Measurements from ENCODE around the gene UCN.
"Not testable (repeated sequence)": the region's sequence is repeated elsewhere in the genome, so short reads cannot be mapped to it uniquely, and the experiment has no call there.

UCN gene

DNA sequence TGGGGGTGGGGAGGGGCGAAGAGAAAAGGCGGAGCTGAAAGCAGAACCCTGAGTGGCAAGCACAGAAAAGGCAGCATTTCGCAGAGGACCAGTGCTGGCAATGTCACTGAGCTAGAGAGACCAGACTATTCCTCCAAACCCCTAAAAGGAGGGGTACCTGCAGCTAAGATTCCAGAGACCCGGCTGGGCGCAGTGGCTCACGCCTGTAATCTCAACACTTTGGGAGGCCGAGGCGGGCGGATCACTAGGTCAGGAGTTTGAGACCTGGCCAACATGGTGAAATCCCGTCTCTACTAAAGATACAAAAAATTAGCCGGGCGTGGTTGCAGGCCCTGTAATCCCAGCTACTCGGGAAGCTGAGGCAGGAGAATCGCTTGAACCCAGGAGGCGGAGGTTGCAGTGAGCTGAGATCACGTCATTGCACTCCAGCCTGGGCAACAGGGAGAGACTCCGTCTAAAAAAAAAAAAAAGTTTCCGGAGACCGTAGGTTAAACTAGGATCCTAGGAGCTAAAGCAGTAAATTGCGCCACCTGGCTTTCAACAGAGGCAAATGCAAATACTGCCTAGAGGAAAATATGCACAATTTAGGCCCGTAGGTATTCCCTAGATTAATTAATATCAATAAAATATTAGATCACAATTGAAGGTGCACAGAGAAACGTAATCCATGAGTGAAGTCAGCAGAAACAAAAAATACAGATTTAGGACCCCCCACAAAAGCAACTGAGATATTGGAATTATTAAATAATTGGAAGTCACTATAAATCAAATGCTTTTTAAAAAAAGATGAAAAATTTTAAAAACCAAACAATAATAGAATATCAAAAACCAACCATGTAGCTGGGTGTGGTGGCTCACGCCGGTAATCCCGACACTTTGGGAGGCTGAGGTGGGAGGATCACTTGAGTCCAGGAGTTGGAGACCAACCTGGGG is 4.9 kb downstream of the UCN start:
- Histone ChIP-seq H3K9me3 (ENCODE audit: control insufficient read depth, insufficient read depth, low read length) (no peaks in the 10 kb centered on the region), H3K27ac (ENCODE audit: low read depth, low read length) (no peak overlapping the region), H3K9ac (ENCODE audit: low read depth, low read length) (no peak overlapping the region), H3K27me3 (ENCODE audit: control insufficient read depth, insufficient read depth, low read length) (peaks cover 41% of the 10 kb centered on the region), H3K4me3 (ENCODE audit: low read depth, low read length) (no peak overlapping the region), H3K36me3 (ENCODE audit: control insufficient read depth, insufficient read depth, low read length) (no peaks in the 10 kb centered on the region), H3K4me1 (ENCODE audit: control insufficient read depth, insufficient read depth, low read length) (peaks cover 6% of the 10 kb centered on the region; the same call in 1 of the 2 replicates)

DNA sequence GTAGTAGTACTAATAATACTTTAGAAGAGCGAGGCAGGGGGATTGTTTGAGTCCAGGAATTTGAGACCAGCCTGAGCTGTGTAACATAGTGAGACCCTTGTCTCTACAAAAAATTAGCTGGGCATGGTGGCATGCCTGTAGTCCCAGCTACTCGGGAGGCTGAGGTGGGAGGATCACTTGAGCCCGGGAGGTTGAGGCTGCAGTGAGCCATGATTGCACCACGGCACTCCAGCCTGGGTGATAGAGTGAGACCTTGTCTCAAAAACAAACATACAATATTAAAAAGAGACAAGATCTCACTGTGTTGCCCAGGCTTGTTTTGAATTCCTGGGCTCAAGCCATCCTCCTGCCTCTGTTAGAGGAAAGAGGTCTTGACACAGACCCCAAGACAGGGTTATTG is 7.6 kb downstream of the UCN start:
- not testable (repeated sequence) for H3K36me3 ChIP-seq (ENCODE audit: control insufficient read depth, insufficient read depth, low read length); H3K4me3 ChIP-seq (ENCODE audit: low read depth, low read length); H3K9me3 ChIP-seq (ENCODE audit: control insufficient read depth, insufficient read depth, low read length); H3K4me1 ChIP-seq (ENCODE audit: control insufficient read depth, insufficient read depth, low read length); H3K27ac ChIP-seq (ENCODE audit: low read depth, low read length); H3K9ac ChIP-seq (ENCODE audit: low read depth, low read length)
- peaks cover 13% of the 10 kb centered on the region for H3K27me3 ChIP-seq (ENCODE audit: control insufficient read depth, insufficient read depth, low read length)

DNA sequence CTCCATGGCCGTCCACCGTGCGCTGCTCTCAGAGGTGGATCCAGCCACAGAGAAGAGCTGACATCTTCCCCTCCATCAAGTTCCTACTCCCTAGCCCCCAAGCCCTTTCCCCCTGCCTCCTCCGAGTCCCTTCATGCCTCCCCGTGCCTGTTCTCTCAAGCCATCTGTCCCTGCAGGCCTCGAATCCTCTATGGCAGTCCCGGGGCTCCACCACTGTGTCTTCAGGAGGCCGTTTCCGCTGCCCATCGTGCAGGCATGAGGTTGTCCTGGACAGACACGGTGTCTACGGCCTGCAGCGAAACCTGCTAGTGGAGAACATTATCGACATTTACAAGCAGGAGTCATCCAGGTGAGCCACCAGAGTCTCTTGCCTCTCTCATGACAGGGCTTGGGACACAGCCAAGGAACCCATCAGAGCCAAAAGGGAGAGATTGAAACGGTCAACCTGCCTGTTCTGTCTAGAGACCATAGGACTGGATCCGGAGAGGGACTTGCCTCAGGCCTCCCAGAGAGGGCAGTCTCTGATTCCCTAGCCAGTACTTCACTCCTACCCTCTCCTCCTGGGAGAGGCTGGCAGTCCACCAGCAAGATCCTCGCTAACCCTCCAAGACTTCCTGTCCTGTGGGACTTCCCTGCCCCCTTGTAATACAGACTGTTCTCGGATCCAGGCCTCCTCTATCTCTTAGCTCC is 9.7 kb downstream of the UCN start:
- Histone ChIP-seq H3K4me1 (ENCODE audit: control insufficient read depth, insufficient read depth, low read length) (no peaks in the 10 kb centered on the region), H3K9me3 (ENCODE audit: control insufficient read depth, insufficient read depth, low read length) (no peaks in the 10 kb centered on the region), H3K27me3 (ENCODE audit: control insufficient read depth, insufficient read depth, low read length) (no peaks in the 10 kb centered on the region), H3K27ac (ENCODE audit: low read depth, low read length) (no peak overlapping the region), H3K36me3 (ENCODE audit: control insufficient read depth, insufficient read depth, low read length) (no peaks in the 10 kb centered on the region), H3K4me3 (ENCODE audit: low read depth, low read length) (no peak overlapping the region), H3K9ac (ENCODE audit: low read depth, low read length) (no peak overlapping the region)

DNA sequence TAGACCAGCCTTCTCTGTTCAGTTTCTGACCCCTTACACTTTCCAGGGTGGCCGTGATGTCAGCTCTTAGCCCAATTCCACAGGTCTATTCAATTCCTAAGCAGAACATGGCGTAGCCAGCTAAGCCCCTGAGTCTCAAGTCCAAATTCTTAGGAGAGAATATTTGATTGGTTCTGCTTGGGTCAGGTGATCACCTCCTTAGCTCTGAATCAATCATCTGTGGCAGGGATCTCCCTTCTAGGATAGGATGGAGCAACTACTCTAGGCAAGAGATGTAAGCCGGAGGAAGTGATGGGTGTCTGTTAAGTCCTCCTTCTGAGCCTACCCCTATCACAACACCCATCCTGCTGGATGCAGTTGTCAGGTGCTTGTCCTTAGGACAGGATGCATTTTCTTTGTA is 11.1 kb downstream of the UCN start:
- H3K27ac ChIP-seq (ENCODE audit: low read depth, low read length), result no peak overlapping the region
- no peaks in the 10 kb centered on the region for H3K4me1 ChIP-seq (ENCODE audit: control insufficient read depth, insufficient read depth, low read length)
- H3K36me3 ChIP-seq (ENCODE audit: control insufficient read depth, insufficient read depth, low read length), result no peaks in the 10 kb centered on the region

DNA sequence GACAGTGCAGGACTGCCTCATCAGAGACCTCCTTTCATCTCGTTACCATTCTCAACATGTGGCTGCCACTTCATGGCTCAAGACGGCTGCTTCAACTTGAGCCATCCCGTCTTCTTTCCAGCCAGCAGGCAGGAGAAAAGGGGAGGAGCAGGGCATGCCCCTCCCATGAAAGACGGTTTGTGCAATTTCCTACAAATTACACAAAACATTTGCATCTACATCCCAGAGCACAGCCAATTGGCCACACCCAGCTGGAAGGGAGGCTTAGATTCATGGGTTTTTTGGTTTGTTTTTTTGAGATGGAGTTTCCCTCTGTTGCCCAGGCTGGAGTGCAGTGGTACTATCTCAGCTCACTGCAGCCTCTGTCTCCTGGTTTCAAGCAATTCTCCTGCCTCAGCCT is 11.8 kb downstream of the UCN start:
- Histone ChIP-seq H3K9ac (ENCODE audit: low read depth, low read length) (no peak overlapping the region), H3K4me1 (ENCODE audit: control insufficient read depth, insufficient read depth, low read length) (peaks cover 5% of the 10 kb centered on the region; the same call in 1 of the 2 replicates), H3K27ac (ENCODE audit: low read depth, low read length) (no peak overlapping the region), H3K27me3 (ENCODE audit: control insufficient read depth, insufficient read depth, low read length) (no peaks in the 10 kb centered on the region), H3K36me3 (ENCODE audit: control insufficient read depth, insufficient read depth, low read length) (no peaks in the 10 kb centered on the region), H3K4me3 (ENCODE audit: low read depth, low read length) (no peak overlapping the region), H3K9me3 (ENCODE audit: control insufficient read depth, insufficient read depth, low read length) (no peaks in the 10 kb centered on the region)

More for the DNA sequence above, 11.1 kb downstream of the UCN start:
- Histone ChIP-seq H3K9ac (ENCODE audit: low read depth, low read length) (no peak overlapping the region), H3K9me3 (ENCODE audit: control insufficient read depth, insufficient read depth, low read length) (no peaks in the 10 kb centered on the region), H3K27me3 (ENCODE audit: control insufficient read depth, insufficient read depth, low read length) (no peaks in the 10 kb centered on the region), H3K4me3 (ENCODE audit: low read depth, low read length) (no peak overlapping the region)

DNA sequence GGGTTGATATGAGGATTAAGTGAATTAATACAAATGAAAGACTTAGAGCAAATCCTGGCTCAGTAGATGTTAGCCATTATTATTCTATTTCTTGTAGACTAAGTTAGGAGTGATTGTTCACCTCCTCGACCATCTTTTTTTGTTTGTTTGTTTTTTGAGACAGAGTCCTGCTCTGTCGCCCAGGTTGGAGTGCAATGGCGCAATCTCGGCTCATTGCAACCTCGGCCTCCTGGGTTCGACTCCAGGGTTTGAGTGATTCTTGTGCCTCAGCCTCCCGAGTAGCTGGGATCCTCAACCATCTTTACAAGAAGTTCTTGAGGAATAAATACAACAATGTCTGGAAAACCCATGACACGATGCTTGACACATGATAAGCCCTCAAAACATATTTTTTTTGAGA is 13.3 kb downstream of the UCN start:
- Histone ChIP-seq H3K9me3 (ENCODE audit: control insufficient read depth, insufficient read depth, low read length) (no peaks in the 10 kb centered on the region), H3K36me3 (ENCODE audit: control insufficient read depth, insufficient read depth, low read length) (no peaks in the 10 kb centered on the region), H3K27me3 (ENCODE audit: control insufficient read depth, insufficient read depth, low read length) (no peaks in the 10 kb centered on the region), H3K9ac (ENCODE audit: low read depth, low read length) (no peak overlapping the region), H3K27ac (ENCODE audit: low read depth, low read length) (no peak overlapping the region), H3K4me1 (ENCODE audit: control insufficient read depth, insufficient read depth, low read length) (peaks cover 6% of the 10 kb centered on the region; the same call in 1 of the 2 replicates), H3K4me3 (ENCODE audit: low read depth, low read length) (no peak overlapping the region)

DNA sequence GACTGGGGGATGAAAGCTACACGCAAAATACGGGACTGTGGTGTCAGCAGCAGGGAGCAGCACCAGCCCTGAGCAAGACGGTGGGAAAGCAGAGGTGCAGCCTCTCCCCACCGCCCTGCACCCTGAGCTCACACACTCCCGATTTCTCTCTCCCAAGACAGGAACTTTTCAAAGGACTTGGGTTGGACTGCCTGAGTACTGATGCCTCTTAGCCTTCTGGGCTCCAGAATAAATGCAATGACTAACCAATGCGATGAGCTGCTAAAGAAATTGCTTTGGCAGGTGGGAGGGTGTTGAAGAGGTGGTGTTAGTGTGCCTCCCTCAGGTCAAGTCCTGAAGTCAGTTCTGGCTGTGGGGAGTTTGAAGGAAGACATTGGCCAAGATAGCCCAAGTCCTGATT is 16.4 kb downstream of the UCN start:
- no peaks in the 10 kb centered on the region for H3K36me3 ChIP-seq (ENCODE audit: control insufficient read depth, insufficient read depth, low read length)
- no peak overlapping the region for H3K27ac ChIP-seq (ENCODE audit: low read depth, low read length)
- H3K9ac ChIP-seq (ENCODE audit: low read depth, low read length), result no peak overlapping the region
- no peaks in the 10 kb centered on the region for H3K9me3 ChIP-seq (ENCODE audit: control insufficient read depth, insufficient read depth, low read length)
- H3K27me3 ChIP-seq (ENCODE audit: control insufficient read depth, insufficient read depth, low read length), result no peaks in the 10 kb centered on the region
- peaks cover 9% of the 10 kb centered on the region for H3K4me1 ChIP-seq (ENCODE audit: control insufficient read depth, insufficient read depth, low read length)
- no peak overlapping the region for H3K4me3 ChIP-seq (ENCODE audit: low read depth, low read length)

DNA sequence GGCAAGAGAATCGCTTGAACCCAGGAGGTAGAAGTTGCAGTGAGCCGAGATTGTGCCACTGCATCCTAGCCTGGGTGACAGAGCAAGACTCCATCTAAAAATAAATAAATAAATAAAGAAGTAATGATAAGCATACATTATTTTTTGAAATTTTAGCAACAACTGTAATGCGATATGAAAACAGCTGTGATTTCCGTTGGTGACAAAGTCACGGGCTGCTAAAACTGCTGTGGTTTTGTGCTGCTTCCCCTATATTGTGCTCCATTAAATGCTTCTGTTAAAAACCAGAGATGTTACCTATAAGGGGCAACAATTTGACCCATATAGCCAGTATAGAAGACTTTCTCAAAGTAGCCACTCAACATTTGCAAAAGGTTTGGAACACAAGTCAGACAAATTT is 17.7 kb downstream of the UCN start:
- no peak overlapping the region for H3K9ac ChIP-seq (ENCODE audit: low read depth, low read length)
- H3K27ac ChIP-seq (ENCODE audit: low read depth, low read length), result no peak overlapping the region
- no peaks in the 10 kb centered on the region for H3K36me3 ChIP-seq (ENCODE audit: control insufficient read depth, insufficient read depth, low read length)
- peaks cover 14% of the 10 kb centered on the region for H3K4me1 ChIP-seq (ENCODE audit: control insufficient read depth, insufficient read depth, low read length)
- H3K4me3 ChIP-seq (ENCODE audit: low read depth, low read length), result no peak overlapping the region
- no peaks in the 10 kb centered on the region for H3K27me3 ChIP-seq (ENCODE audit: control insufficient read depth, insufficient read depth, low read length)
- H3K9me3 ChIP-seq (ENCODE audit: control insufficient read depth, insufficient read depth, low read length), result no peaks in the 10 kb centered on the region

DNA sequence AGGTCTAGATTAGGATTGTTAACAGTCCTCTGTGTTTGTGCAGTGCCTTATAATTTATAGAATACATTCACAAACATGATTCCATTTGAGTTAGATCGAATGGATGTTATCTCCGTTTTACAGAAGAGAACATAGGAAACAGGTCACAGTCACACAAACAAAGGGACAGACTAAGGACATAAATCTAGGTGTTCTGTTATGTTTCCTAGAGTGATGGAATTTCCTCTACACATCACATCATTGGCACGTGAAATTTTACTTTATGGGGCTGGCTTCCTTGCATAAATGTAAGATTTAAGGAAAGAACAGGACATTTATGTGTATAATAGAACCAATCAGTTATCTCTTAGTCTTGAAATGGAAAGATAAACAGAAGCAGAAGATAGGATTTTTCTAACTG is 19.6 kb downstream of the UCN start:
- H3K9me3 ChIP-seq (ENCODE audit: control insufficient read depth, insufficient read depth, low read length), result no peaks in the 10 kb centered on the region
- no peak overlapping the region for H3K9ac ChIP-seq (ENCODE audit: low read depth, low read length)
- no peaks in the 10 kb centered on the region for H3K27me3 ChIP-seq (ENCODE audit: control insufficient read depth, insufficient read depth, low read length)
- H3K4me1 ChIP-seq (ENCODE audit: control insufficient read depth, insufficient read depth, low read length), result peaks cover 14% of the 10 kb centered on the region
- no peaks in the 10 kb centered on the region for H3K36me3 ChIP-seq (ENCODE audit: control insufficient read depth, insufficient read depth, low read length)
- no peak overlapping the region for H3K27ac ChIP-seq (ENCODE audit: low read depth, low read length)
- H3K4me3 ChIP-seq (ENCODE audit: low read depth, low read length), result no peak overlapping the region

DNA sequence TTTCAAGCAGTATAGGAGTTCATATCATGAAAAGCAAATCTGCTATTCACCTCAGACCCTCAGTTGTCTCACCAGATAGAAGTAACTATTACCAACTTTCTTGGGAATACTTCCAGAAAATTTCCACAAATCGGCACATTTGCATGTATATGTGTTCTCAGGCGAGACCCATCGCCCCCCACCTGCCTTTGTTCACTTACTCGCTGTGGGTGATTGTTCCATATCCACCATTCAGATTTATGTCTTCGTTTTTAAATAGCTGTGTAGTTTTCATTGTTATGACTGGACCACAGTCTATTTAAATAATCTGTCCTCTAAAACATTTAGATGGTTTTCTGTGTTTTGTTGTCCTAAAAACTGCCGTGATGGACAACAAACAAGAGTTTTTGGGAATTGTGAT is 22.8 kb downstream of the UCN start:
- peaks cover 9% of the 10 kb centered on the region; the same call in 1 of the 2 replicates for H3K27me3 ChIP-seq (ENCODE audit: control insufficient read depth, insufficient read depth, low read length)
- H3K27ac ChIP-seq (ENCODE audit: low read depth, low read length), result no peak overlapping the region
- no peak overlapping the region for H3K4me3 ChIP-seq (ENCODE audit: low read depth, low read length)
- peaks cover 31% of the 10 kb centered on the region for H3K4me1 ChIP-seq (ENCODE audit: control insufficient read depth, insufficient read depth, low read length)
- no peaks in the 10 kb centered on the region for H3K36me3 ChIP-seq (ENCODE audit: control insufficient read depth, insufficient read depth, low read length)
- no peak overlapping the region for H3K9ac ChIP-seq (ENCODE audit: low read depth, low read length)
- no peaks in the 10 kb centered on the region for H3K9me3 ChIP-seq (ENCODE audit: control insufficient read depth, insufficient read depth, low read length)

DNA sequence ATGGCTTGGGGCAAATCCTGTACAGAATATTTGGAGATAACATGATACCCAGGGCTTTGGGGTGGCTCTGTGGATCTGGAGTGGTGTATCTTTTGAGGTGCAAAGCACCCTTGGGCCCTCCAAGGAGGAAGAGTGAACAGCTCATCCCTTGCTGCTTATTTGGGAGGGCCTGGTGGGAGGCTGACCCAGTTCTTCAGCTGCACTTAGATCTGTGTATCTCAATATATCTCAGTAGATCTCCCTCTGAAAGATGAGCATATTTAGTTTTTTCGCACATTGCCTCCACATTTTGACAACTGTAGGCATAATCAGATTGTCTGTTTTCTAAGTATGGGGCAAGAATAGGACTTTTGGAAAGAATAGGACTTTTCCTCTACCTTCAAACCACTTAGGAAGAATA is 23.2 kb downstream of the UCN start:
- Histone ChIP-seq H3K36me3 (ENCODE audit: control insufficient read depth, insufficient read depth, low read length) (no peaks in the 10 kb centered on the region), H3K27me3 (ENCODE audit: control insufficient read depth, insufficient read depth, low read length) (peaks cover 9% of the 10 kb centered on the region; the same call in 1 of the 2 replicates), H3K9ac (ENCODE audit: low read depth, low read length) (no peak overlapping the region), H3K4me1 (ENCODE audit: control insufficient read depth, insufficient read depth, low read length) (peaks cover 32% of the 10 kb centered on the region), H3K27ac (ENCODE audit: low read depth, low read length) (no peak overlapping the region), H3K9me3 (ENCODE audit: control insufficient read depth, insufficient read depth, low read length) (no peaks in the 10 kb centered on the region), H3K4me3 (ENCODE audit: low read depth, low read length) (no peak overlapping the region)
